ENCODE results near the gene AGAP3.

DNA sequence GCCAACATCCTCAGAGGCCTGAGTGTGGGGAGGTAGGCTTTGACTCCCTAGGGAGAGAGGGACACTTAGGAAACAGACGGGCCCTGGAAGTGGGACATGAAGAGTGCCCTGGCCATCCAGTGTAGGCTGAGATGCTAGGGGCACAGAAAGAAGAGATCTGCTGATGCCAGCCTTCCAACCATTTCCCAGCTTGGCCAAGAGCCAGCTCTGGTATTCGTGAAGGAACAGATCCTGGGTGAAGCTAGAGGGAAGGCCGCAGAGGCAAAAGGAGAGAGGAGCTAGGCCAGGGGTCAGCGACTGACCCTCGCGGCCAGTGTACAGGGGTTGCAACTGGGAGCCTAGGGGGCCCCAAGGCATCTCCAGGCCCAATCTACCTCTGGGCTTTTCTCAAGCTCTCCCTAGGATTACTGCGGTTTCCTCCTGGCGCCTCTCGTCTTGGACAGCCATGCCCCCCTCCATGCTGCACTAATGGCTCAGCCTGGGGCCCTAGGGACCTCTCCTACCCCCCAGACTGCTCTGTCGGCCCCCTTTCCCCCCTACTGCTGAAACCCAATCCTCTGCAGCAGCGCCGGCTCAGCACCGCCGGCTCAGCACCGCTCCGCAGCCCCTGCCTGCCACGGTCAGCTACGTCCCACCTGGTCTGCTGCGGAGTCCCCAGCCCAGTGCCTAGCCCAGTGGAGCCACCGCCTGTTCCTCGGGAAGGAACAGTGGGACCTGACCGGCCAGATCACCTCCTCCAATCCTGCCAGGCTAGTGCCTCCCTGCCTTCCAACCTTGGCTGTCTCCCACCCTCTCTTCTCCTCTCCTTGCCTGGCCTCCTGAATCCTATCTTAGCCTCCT, 38.1 kb upstream of the AGAP3 start, which contains the start of gene ASIC3:
- TF ChIP-seq, protein P1, sequence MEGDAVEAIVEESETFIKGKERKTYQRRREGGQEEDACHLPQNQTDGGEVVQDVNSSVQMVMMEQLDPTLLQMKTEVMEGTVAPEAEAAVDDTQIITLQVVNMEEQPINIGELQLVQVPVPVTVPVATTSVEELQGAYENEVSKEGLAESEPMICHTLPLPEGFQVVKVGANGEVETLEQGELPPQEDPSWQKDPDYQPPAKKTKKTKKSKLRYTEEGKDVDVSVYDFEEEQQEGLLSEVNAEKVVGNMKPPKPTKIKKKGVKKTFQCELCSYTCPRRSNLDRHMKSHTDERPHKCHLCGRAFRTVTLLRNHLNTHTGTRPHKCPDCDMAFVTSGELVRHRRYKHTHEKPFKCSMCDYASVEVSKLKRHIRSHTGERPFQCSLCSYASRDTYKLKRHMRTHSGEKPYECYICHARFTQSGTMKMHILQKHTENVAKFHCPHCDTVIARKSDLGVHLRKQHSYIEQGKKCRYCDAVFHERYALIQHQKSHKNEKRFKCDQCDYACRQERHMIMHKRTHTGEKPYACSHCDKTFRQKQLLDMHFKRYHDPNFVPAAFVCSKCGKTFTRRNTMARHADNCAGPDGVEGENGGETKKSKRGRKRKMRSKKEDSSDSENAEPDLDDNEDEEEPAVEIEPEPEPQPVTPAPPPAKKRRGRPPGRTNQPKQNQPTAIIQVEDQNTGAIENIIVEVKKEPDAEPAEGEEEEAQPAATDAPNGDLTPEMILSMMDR (conservative IDR thresholded peaks at IDR 0.05), result no peak
- no peak for TF ChIP-seq ZFX (IDR thresholded peaks at IDR 0.05)

Measured in C4-2B (cell line).